Stimulated activated CD4-positive, alpha-beta T cell treated with anti-CD3 and anti-CD28 coated beads, Interleukin-1b, Interleukin-23, amount 100 ng/mL, for 24 hours (primary cell): ENCODE measurements around the gene APOC1.
"Not testable (repeated sequence)": the region's sequence is repeated elsewhere in the genome, so short reads cannot be mapped to it uniquely, and the experiment has no call there.

Source experiments
- DNase-seq, 4 experiments: peaks; one replicate each; pipeline ENCODE4 v3.0.0-alpha.2; 2020; ENCODE audit warnings: low read depth in 4 of 4, low spot score in 1 of 4

Gene APOC1

DNA sequence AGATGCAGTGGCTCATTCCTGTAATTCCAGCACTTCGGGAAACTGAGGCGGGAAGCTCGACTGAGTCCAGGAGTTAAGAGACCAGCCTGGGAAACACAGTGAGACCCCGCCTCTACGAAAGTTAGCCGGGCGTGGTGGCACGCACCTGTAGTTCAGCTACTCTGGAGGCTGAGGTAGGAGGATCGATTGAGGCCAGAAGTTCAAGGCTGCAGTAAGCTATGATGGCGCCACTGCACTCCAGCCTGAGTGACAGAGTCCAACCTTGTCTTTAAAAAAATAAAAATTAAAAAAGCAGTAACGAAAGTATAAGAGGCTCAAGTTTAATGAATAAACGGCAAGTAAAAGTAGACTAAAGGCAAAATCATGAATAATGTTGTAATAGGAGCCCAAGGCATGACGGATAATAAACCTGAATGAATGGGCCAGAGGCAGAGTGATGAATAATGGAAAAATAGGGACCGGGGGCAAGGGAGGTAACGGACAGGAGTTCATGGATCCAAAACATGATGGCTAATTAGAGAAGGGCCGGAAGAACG, 24.5 kb upstream of the APOC1 start:
- DNase-seq = no peak

DNA sequence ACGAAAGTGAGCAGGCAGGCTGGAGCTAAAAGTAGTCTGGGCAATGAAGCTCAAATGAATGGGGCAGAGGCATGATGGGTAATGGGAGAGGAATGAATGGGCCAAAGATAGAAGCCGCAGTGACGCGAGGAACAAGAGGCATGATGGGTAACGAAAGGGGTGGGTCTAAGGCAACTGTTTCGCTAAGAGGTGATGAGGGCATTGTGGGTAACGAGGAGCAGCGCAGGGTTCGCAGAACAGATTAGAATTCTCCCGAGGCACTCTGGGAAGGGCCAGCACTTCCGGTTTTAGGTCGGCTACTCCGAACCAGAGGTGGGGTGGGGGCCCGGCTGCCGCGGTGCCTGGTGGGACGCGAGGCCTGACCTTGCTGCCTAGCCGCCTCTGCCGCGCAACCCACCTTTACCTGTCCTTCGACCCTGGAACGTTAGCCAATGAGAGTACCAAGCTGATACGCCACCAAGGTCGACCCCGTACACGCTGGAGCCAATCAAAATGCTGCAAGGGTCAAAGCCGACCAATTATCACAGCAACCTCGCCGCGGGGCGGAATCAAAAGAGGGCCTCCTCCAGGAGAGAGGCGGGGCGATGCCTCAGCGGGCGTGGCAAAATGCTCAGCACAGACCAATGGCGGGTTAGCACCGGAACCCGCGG, 23.9 kb upstream of the APOC1 start:
- peak in 1 of 4 experiments; percentile 98 for DNase-seq

DNA sequence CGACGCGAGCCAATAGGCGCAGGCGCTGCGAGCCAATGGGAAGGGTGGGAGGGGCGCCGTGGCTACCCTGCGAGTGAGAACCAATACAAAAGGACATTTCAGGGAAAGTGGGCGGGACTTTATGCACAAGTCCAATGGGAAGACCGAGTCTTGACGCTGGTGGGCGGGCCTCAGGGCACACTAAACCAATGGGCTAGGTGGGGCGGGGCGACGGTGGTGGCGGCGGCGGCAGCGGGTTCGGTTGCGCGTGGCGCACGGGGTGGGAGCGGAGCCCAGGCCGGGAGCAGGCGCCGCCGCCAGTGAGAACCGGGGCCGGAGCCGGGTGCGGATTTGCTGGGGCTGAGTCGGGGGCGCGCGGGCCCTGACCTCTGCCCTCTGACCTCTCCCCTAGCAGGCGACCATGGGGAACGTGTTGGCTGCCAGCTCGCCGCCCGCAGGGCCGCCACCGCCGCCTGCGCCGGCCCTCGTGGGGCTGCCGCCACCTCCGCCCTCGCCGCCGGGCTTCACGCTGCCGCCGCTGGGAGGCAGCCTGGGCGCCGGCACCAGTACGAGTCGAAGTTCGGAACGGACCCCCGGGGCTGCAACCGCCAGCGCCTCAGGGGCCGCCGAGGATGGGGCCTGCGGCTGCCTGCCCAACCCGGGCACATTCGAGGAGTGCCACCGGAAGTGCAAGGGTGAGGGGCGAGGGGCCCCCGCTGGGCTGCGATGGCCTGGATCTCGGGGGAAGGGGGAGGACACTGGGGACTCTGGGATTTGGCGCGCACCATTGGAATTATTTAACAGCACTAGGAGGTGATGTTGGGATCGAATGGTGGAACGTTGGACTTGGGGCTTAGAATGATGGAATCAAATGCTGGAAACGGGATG, 23.2 kb upstream of the APOC1 start, which contains the start of gene TOMM40:
TOMM40 (plus strand) TSS at position 239 of the 867 bp plus-strand sequence; CDS start at position 401, 162 bp downstream.
- DNase-seq = peak in 3 of 4 experiments; percentile 100

DNA sequence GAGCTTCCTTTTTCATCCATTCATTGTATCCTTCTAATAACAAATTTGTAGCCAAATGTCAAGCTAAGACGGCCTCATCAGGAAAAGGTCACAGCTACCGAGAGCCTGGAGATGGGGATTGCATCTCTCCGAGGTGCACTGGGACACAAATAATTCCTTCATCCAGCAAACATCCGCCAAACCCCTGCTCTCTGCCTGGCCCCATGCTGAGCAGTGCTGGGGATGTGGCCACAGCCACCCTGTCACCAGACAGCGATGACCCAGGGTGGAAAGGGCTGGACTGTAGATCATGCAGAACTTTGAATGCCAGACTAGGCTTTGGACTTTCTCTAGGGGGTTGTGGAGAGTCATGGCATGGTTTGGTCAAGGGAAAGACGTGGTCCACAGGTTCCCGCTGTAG, 21.5 kb upstream of the APOC1 start:
- no peak for DNase-seq

DNA sequence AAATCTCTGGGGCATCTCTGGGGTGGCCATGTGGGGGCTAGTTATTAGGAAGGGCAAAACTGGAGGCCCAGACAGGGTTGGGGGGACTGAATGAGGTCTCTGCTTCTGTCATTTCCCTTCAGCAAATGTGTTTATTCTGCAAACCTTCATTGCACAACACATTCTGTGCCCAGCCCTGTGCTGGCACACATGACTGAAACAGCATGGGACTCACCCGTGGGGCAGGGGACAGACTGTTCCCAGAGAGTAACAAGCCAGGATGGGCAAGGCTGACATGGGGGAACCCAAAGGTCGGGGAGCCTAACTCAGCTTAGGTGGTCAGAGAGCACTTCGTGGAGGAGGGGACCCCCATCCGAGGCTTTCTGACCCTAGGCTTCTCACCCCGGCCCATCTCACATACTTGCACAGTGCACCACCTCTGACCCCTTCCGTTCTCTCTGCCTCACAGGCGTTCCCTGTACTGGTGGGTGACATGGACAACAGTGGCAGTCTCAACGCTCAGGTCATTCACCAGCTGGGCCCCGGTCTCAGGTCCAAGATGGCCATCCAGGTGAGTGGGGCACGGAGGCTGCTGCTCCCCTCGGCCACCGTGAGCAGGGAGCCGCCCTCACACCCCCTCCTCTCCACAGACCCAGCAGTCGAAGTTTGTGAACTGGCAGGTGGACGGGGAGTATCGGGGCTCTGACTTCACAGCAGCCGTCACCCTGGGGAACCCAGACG, 20.9 kb upstream of the APOC1 start:
- no peak for DNase-seq

DNA sequence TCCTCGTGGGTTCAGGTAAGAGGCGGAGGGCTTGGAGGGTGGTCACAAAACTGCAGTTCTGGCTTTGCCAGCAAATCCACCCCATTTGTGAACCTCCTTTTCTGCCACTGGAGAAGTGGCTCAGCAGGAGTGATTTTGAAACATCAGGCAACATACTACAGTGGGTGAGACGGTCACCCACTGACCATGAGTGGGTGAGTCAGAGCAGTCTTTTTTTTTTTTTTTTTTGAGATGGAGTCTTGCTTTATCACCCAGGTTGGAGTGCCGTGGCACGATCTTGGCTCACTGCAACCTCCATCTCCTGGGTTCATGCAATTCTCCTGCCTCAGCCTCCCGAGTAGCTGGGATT, 20.4 kb upstream of the APOC1 start:
- no peak for DNase-seq

DNA sequence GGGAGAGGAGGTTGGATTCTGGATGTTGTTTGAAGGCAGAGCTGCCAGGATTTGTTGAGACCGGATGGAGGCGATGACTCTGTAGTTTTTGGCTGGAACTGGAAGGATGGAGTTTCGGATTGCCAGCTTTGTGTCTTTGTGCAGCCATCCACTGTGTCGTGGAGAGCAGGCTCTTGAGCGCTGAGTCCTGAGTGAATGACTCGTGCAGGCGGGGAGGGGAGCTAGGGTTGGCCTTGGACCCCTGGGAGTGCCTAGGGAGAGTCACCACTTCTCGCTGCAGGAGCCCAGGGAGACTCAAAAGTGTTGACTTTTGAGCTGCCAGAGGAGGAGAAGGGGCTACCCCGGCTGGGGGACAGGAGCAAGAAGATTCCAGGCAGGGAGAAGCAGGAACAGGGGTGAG, 19.5 kb upstream of the APOC1 start:
- no peak for DNase-seq

DNA sequence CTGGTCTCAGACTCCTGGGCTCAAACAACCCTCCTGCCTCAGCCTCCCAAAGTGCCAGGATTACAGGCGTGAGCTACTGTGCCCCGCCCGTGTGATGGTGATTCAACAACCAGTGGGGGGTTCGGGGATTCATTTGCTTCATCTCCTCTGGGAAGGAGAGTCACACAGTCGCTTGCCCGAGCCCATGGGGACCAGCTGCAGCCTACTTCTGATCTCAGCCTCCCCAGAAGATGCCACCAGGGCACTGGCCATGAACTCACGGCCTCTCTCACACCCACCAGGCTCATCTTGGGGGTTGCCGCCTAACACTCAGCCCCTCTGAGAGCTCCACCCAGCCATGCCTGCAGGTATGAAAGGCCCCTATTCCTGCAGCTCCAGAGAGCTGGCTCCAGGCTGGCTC, 16.6 kb upstream of the APOC1 start:
- DNase-seq = no peak

DNA sequence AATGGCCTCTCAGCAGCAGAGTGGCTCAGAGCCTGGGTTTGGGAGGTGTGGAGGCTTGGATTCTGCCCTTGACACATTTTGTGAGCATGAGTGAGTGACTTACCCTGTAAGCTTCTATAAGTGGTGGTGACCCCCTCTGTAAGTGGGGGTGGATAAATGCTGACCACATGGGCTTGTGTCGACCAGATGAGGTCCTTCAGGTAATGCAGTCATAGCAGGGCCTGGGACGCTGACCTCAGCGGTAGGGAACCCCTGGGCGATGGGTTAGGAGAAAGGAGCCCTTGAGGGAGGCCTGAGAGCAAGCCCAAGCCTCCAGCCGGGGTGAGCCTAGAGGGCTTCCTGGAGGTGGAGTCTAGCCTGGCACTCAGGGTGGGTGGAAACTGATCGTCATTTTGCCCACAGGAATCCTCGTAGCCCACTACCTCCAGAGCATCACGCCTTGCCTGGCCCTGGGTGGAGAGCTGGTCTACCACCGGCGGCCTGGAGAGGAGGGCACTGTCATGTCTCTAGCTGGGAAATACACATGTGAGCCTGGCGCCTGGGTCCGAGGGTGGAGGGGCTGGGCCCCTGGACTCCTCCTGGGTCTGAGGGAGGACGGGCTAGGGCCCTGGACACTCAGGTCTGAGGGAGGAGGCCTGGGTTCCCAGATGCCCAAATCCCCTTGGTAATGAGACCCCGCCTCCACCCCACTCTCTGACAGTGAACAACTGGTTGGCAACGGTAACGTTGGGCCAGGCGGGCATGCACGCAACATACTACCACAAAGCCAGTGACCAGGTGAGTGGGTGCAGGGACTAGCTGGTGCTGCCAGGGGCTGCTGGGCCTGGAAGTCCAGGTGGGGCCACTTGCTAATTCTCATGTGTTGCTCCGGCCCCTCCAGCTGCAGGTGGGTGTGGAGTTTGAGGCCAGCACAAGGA, 13.8 kb upstream of the APOC1 start:
- DNase-seq = no peak

DNA sequence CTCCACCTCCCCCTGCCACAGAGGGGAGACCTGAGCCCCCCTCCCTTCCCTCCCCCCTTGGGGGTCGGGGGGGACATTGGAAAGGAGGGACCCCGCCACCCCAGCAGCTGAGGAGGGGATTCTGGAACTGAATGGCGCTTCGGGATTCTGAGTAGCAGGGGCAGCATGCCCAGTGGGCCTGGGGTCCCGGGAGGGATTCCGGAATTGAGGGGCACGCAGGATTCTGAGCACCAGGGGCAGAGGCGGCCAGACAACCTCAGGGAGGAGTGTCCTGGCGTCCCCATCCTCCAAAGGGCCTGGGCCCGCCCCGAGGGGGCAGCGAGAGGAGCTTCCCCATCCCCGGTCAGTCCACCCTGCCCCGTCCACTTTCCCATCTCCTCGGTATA, 11.2 kb upstream of the APOC1 start:
- no peak for DNase-seq

DNA sequence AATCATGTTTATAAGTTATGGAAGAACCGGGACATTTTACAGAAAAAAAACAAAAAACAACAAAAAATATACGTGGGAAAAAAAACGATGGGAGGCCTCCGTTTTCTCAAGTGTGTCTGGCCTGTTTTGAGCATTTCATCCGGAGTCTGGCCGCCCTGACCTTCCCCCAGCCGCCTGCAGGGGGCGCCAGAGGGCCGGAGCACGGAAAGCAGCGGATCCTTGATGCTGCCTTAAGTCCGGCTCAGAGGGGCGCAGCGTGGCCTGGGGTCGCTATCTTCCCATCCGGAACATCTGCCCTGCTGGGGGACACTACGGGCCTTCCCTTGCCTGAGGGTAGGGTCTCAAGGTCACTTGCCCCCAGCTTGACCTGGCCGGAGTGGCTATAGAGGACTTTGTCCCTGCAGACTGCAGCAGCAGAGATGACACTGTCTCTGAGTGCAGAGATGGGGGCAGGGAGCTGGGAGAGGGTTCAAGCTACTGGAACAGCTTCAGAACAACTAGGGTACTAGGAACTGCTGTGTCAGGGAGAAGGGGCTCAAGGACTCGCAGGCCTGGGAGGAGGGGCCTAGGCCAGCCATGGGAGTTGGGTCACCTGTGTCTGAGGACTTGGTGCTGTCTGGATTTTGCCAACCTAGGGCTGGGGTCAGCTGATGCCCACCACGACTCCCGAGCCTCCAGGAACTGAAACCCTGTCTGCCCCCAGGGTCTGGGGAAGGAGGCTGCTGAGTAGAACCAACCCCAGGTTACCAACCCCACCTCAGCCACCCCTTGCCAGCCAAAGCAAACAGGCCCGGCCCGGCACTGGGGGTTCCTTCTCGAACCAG, 10.6 kb upstream of the APOC1 start:
- DNase-seq = peak; percentile 52 to 74 (median 63)

DNA sequence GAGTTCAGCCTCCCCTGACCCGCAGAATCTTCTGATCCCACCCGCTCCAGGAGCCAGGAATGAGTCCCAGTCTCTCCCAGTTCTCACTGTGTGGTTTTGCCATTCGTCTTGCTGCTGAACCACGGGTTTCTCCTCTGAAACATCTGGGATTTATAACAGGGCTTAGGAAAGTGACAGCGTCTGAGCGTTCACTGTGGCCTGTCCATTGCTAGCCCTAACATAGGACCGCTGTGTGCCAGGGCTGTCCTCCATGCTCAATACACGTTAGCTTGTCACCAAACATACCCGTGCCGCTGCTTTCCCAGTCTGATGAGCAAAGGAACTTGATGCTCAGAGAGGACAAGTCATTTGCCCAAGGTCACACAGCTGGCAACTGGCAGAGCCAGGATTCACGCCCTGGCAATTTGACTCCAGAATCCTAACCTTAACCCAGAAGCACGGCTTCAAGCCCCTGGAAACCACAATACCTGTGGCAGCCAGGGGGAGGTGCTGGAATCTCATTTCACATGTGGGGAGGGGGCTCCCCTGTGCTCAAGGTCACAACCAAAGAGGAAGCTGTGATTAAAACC, 9.9 kb upstream of the APOC1 start:
- no peak for DNase-seq

DNA sequence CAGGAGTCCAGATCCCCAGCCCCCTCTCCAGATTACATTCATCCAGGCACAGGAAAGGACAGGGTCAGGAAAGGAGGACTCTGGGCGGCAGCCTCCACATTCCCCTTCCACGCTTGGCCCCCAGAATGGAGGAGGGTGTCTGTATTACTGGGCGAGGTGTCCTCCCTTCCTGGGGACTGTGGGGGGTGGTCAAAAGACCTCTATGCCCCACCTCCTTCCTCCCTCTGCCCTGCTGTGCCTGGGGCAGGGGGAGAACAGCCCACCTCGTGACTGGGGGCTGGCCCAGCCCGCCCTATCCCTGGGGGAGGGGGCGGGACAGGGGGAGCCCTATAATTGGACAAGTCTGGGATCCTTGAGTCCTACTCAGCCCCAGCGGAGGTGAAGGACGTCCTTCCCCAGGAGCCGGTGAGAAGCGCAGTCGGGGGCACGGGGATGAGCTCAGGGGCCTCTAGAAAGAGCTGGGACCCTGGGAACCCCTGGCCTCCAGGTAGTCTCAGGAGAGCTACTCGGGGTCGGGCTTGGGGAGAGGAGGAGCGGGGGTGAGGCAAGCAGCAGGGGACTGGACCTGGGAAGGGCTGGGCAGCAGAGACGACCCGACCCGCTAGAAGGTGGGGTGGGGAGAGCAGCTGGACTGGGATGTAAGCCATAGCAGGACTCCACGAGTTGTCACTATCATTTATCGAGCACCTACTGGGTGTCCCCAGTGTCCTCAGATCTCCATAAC, 8.8 kb upstream of the APOC1 start, which contains the start of gene APOE:
APOE (plus strand) TSS at position 360 of the 724 bp plus-strand sequence. CDS start 829 bp downstream, outside the sequence.
- no peak for DNase-seq

DNA sequence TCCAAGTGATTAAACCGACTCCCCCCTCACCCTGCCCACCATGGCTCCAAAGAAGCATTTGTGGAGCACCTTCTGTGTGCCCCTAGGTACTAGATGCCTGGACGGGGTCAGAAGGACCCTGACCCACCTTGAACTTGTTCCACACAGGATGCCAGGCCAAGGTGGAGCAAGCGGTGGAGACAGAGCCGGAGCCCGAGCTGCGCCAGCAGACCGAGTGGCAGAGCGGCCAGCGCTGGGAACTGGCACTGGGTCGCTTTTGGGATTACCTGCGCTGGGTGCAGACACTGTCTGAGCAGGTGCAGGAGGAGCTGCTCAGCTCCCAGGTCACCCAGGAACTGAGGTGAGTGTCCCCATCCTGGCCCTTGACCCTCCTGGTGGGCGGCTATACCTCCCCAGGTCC, 6.8 kb upstream of the APOC1 start:
- DNase-seq = no peak

DNA sequence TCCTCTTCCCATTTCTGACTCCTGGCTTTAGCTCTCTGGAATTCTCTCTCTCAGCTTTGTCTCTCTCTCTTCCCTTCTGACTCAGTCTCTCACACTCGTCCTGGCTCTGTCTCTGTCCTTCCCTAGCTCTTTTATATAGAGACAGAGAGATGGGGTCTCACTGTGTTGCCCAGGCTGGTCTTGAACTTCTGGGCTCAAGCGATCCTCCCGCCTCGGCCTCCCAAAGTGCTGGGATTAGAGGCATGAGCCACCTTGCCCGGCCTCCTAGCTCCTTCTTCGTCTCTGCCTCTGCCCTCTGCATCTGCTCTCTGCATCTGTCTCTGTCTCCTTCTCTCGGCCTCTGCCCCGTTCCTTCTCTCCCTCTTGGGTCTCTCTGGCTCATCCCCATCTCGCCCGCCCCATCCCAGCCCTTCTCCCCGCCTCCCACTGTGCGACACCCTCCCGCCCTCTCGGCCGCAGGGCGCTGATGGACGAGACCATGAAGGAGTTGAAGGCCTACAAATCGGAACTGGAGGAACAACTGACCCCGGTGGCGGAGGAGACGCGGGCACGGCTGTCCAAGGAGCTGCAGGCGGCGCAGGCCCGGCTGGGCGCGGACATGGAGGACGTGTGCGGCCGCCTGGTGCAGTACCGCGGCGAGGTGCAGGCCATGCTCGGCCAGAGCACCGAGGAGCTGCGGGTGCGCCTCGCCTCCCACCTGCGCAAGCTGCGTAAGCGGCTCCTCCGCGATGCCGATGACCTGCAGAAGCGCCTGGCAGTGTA, 6.2 kb upstream of the APOC1 start:
- DNase-seq = no peak

DNA sequence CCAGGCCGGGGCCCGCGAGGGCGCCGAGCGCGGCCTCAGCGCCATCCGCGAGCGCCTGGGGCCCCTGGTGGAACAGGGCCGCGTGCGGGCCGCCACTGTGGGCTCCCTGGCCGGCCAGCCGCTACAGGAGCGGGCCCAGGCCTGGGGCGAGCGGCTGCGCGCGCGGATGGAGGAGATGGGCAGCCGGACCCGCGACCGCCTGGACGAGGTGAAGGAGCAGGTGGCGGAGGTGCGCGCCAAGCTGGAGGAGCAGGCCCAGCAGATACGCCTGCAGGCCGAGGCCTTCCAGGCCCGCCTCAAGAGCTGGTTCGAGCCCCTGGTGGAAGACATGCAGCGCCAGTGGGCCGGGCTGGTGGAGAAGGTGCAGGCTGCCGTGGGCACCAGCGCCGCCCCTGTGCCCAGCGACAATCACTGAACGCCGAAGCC, 5.6 kb upstream of the APOC1 start:
- DNase-seq = no peak

DNA sequence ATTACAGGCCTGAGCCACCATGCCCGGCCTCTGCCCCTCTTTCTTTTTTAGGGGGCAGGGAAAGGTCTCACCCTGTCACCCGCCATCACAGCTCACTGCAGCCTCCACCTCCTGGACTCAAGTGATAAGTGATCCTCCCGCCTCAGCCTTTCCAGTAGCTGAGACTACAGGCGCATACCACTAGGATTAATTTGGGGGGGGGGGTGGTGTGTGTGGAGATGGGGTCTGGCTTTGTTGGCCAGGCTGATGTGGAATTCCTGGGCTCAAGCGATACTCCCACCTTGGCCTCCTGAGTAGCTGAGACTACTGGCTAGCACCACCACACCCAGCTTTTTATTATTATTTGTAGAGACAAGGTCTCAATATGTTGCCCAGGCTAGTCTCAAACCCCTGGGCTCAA, 4.6 kb upstream of the APOC1 start:
- no peak for DNase-seq

DNA sequence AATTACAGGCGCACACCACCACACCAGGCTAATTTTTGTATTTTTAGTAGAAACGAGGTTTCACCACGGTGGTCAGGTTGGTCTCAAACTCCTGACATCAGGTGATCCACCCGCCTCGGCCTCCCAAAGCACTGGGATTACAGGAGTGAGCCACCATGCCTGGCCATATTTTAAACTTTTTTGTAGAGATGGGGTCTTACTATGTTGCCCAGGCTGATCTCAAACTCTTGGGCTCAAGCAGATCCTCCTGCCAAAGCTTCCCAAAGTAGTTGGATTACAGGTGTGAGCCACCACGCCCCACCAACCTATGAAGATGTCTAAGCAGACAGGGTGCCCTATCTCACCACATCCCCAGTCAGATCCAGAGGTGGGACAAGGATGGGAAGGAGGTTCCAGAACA, 2.5 kb upstream of the APOC1 start:
- not testable (repeated sequence) for DNase-seq
